Astrocyte (in vitro differentiated cells and primary cell): ENCODE measurements around the gene VSIG2.

Experiments
- EZH2 ChIP-seq: IDR thresholded peaks from 2 replicates; pipeline ENCODE4 v1.6.1; 2012; ENCODE audit warnings: mild to moderate bottlenecking, low read length, inconsistent platforms; ENCODE audit not compliant: insufficient read depth
- TF ChIP-seq, protein P1 (sequence below): IDR thresholded peaks from 2 replicates; pipeline ENCODE4 v1.5.1; 2011; ENCODE audit warnings: low read depth, mild to moderate bottlenecking, inconsistent platforms, low read length, moderate library complexity; ENCODE audit not compliant: insufficient read depth

DNA sequence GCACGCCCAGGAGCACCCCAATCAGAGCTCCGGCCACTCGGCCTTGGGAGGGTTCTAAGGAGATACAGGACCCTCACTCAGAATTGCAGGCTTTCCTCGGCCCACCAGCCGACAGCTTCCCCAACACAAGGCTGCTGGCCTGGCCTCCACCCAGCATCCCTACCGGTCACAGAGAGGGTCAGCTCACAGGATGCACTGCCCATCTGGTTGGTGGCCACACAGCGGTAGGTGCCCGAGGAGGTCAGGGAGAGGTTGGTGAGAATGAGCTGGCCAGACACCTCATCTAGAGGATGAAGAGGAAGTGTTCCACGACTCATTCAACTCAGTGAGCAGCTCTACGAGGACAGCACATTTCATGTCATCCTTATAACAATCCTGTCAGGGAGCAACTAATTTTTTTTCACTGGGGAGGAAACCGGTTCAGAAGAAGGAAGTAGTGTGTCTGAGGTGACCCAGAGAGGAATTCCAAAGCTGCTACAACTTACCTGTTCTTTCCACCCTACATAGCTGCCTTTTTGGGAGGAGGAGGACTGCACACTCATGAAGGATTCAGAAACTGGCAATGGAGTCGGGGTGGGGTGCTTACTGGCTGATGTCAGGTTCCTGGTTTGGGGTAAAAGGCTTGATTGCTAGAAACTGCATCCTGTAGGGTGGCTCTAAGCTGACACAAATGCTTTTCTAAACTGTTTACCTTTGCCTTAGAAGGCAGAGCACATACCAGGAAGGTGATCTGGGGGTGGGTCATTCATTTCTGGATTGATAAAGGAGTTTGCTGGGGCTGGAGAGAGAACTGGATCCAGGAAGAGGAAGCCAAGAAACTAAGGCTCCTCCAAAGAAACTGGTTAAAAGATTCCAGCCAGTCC lies 3.3 kb downstream of the VSIG2 start:
- TF ChIP-seq, protein P1, sequence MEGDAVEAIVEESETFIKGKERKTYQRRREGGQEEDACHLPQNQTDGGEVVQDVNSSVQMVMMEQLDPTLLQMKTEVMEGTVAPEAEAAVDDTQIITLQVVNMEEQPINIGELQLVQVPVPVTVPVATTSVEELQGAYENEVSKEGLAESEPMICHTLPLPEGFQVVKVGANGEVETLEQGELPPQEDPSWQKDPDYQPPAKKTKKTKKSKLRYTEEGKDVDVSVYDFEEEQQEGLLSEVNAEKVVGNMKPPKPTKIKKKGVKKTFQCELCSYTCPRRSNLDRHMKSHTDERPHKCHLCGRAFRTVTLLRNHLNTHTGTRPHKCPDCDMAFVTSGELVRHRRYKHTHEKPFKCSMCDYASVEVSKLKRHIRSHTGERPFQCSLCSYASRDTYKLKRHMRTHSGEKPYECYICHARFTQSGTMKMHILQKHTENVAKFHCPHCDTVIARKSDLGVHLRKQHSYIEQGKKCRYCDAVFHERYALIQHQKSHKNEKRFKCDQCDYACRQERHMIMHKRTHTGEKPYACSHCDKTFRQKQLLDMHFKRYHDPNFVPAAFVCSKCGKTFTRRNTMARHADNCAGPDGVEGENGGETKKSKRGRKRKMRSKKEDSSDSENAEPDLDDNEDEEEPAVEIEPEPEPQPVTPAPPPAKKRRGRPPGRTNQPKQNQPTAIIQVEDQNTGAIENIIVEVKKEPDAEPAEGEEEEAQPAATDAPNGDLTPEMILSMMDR: no peak
- TF ChIP-seq EZH2: no peak
